Stimulated activated CD4-positive, alpha-beta T cell treated with anti-CD3 and anti-CD28 coated beads, TNF-alpha, amount 100 ng/mL, for 4 hours (primary cell): ENCODE measurements around the gene MYO16.

ENCODE experiments used
- DNase-seq, 3 experiments: peaks; one replicate each; pipeline ENCODE4 v3.0.0-alpha.2; 2020; ENCODE audit warnings: low read depth in 3 of 3

The MYO16 gene

GRCh38 chr13:108663710-108664109, 34.3 kb downstream of the MYO16 start:
- DNase-seq, result no peak

GRCh38 chr13:108667205-108667604, 37.8 kb downstream of the MYO16 start:
- no peak for DNase-seq

- no peak for DNase-seq
These were observed 40.0 kb downstream of the MYO16 start for GRCh38 chr13:108669381-108669780.

- no peak for DNase-seq
These were observed 44.9 kb downstream of the MYO16 start for GRCh38 chr13:108674346-108674745.

- no peak for DNase-seq
These were observed 45.4 kb downstream of the MYO16 start for GRCh38 chr13:108674771-108675170.

GRCh38 chr13:108676620-108677019, 47.2 kb downstream of the MYO16 start:
- no peak for DNase-seq

- DNase-seq, result no peak
These were observed 48.4 kb downstream of the MYO16 start for GRCh38 chr13:108677806-108678205.

- no peak for DNase-seq
These were observed 50.6 kb downstream of the MYO16 start for GRCh38 chr13:108680011-108680410.

- DNase-seq, result no peak
These were observed 52.7 kb downstream of the MYO16 start for GRCh38 chr13:108681986-108682575.

- DNase-seq, result no peak
These were observed 53.3 kb downstream of the MYO16 start for GRCh38 chr13:108682714-108683113.

GRCh38 chr13:108686027-108686426, 56.6 kb downstream of the MYO16 start:
- no peak for DNase-seq

GRCh38 chr13:108690726-108691125, 61.3 kb downstream of the MYO16 start:
- DNase-seq, result no peak

- no peak for DNase-seq
These were observed 71.2 kb downstream of the MYO16 start for GRCh38 chr13:108700422-108701170.

- DNase-seq, result no peak
These were observed 72.8 kb downstream of the MYO16 start for GRCh38 chr13:108702171-108702570.

GRCh38 chr13:108705031-108705430, 75.6 kb downstream of the MYO16 start:
- DNase-seq, result no peak

GRCh38 chr13:108707584-108707983, 78.2 kb downstream of the MYO16 start:
- no peak for DNase-seq

- no peak for DNase-seq
These were observed 79.5 kb downstream of the MYO16 start for GRCh38 chr13:108708921-108709320.

GRCh38 chr13:108711386-108711785, 82.0 kb downstream of the MYO16 start:
- DNase-seq, result no peak

- no peak for DNase-seq
These were observed 96.1 kb downstream of the MYO16 start for GRCh38 chr13:108725471-108725870.

- DNase-seq, result no peak
These were observed 99.0 kb downstream of the MYO16 start for GRCh38 chr13:108728370-108728769.

GRCh38 chr13:108733022-108733560, 103.7 kb downstream of the MYO16 start:
- no peak for DNase-seq

GRCh38 chr13:108734676-108735075, 105.3 kb downstream of the MYO16 start:
- no peak for DNase-seq

GRCh38 chr13:108741930-108742329, 112.5 kb downstream of the MYO16 start:
- no peak for DNase-seq
